Kidney tubule cell (primary cell): ENCODE measurements around the gene LONRF3.
A peak's percentile ranks its signal among the peaks of the same experiment; 100 is the strongest.
"Not testable (repeated sequence)": the region's sequence is repeated elsewhere in the genome, so short reads cannot be mapped to it uniquely, and the experiment has no call there.

ENCODE experiments used
- DNase-seq: peaks from one replicate; pipeline ENCODE4 v3.0.0-alpha.2; 2018; ENCODE audit warnings: low spot score

LONRF3 gene

GRCh38 chrX:118988911-118989310, 14.5 kb downstream of the LONRF3 start:
- no peak for DNase-seq

- no peak for DNase-seq
These were observed 15.5 kb downstream of the LONRF3 start for GRCh38 chrX:118989886-118990285.

- DNase-seq = peak; percentile 29
These were observed 16.3 kb downstream of the LONRF3 start for GRCh38 chrX:118990512-118991227.

GRCh38 chrX:118992441-118993121, 18.2 kb downstream of the LONRF3 start:
- not testable (repeated sequence) for DNase-seq

- DNase-seq = no peak
These were observed 29.0 kb downstream of the LONRF3 start for GRCh38 chrX:119003462-119003861.

- DNase-seq = peak; percentile 54
These were observed 30.6 kb downstream of the LONRF3 start for GRCh38 chrX:119004920-119005524.

GRCh38 chrX:119007189-119007770, 32.9 kb downstream of the LONRF3 start:
- DNase-seq = no peak

GRCh38 chrX:119008110-119008744, 33.8 kb downstream of the LONRF3 start:
- peak; percentile 39 for DNase-seq

- DNase-seq = no peak
These were observed 34.7 kb downstream of the LONRF3 start for GRCh38 chrX:119009071-119009470.

GRCh38 chrX:119010491-119010890, 36.1 kb downstream of the LONRF3 start:
- no peak for DNase-seq

GRCh38 chrX:119013164-119013563, 38.7 kb downstream of the LONRF3 start:
- no peak for DNase-seq

GRCh38 chrX:119015407-119016237, 41.2 kb downstream of the LONRF3 start:
- peak; percentile 94 for DNase-seq

- no peak for DNase-seq
These were observed 42.7 kb downstream of the LONRF3 start for GRCh38 chrX:119017077-119017476.

GRCh38 chrX:119025900-119026299, 51.5 kb downstream of the LONRF3 start:
- DNase-seq = no peak

GRCh38 chrX:119026344-119026743, 51.9 kb downstream of the LONRF3 start:
- not testable (repeated sequence) for DNase-seq

- DNase-seq = not testable (repeated sequence)
These were observed 53.7 kb downstream of the LONRF3 start for GRCh38 chrX:119027960-119028732.

- DNase-seq = no peak
These were observed 54.4 kb downstream of the LONRF3 start for GRCh38 chrX:119028733-119029330.

- DNase-seq = not testable (repeated sequence)
These were observed 55.2 kb downstream of the LONRF3 start for GRCh38 chrX:119029656-119030055.

- DNase-seq = no peak
These were observed 56.6 kb downstream of the LONRF3 start for GRCh38 chrX:119030990-119031389.
